22Rv1 (cell line): ENCODE measurements around the gene LGALS14.
"Not testable (repeated sequence)": the region's sequence is repeated elsewhere in the genome, so short reads cannot be mapped to it uniquely, and the experiment has no call there.

ENCODE experiments used
- H3K27ac ChIP-seq: fragments of 450-650 bp; 2 replicates; pipeline ENCODE4 v1.5.1; 2017
- CTCF ChIP-seq: fragments of 450-650 bp; IDR thresholded peaks from 2 replicates; pipeline ENCODE4 v1.5.1; 2017; ENCODE audit warnings: mild to moderate bottlenecking
- ZFX ChIP-seq: fragments of 450-650 bp; IDR thresholded peaks from 2 replicates; pipeline ENCODE4 v1.6.1; 2017; ENCODE audit warnings: antibody characterized with exemption, borderline replicate concordance

Gene LGALS14

GRCh38 chr19:39704181-39705044, at the start of gene LGALS14:
Gene LGALS14, plus strand, starts transcription at chr19:39704481. Its CDS starts 48 bp downstream, at chr19:39704529.
- TF ChIP-seq CTCF (no peak), ZFX (no peak)
- H3K27ac ChIP-seq = no peak within 1 kb of the TSS

GRCh38 chr19:39655613-39656012, 48.7 kb upstream of the LGALS14 start, which contains the start of gene LGALS16:
Gene LGALS16, plus strand, starts transcription at chr19:39655913. Its CDS starts 49 bp downstream, at chr19:39655962.
- no peak for TF ChIP-seq ZFX
- TF ChIP-seq CTCF = no peak
- no peak within 1 kb of the TSS for H3K27ac ChIP-seq

GRCh38 chr19:39659791-39660190, 44.5 kb upstream of the LGALS14 start:
- H3K27ac ChIP-seq = no peak overlapping the region
- TF ChIP-seq CTCF = no peak
- TF ChIP-seq ZFX = no peak

GRCh38 chr19:39660661-39661060, 43.6 kb upstream of the LGALS14 start:
- TF ChIP-seq ZFX = no peak
- no peak overlapping the region for H3K27ac ChIP-seq

- H3K27ac ChIP-seq = no peak overlapping the region
- TF ChIP-seq CTCF (no peak), ZFX (no peak)
Measured at GRCh38 chr19:39661565-39661964, 42.7 kb upstream of the LGALS14 start.

- H3K27ac ChIP-seq = not testable (repeated sequence)
Measured at GRCh38 chr19:39669860-39670259, 34.4 kb upstream of the LGALS14 start.

- TF ChIP-seq CTCF (no peak), ZFX (no peak)
- H3K27ac ChIP-seq = no peak overlapping the region
Measured at GRCh38 chr19:39670998-39671397, 33.3 kb upstream of the LGALS14 start.

- no peak overlapping the region for H3K27ac ChIP-seq
Measured at GRCh38 chr19:39671739-39672363, 32.4 kb upstream of the LGALS14 start.

More at GRCh38 chr19:39671739-39672363, 32.4 kb upstream of the LGALS14 start:
- peak; percentile 73 for TF ChIP-seq CTCF
- no peak for TF ChIP-seq ZFX
